H1 (cell line): ENCODE data around the gene MYORG. TPM values are rescaled to one million over a fixed set of nuclear protein-coding genes. Genes with fewer than 3 reads are reported as not detected.

Experiments used
- CBX5 ChIP-seq: fragments of 300-800, 300-1000 bp; sonication (generic); IDR thresholded peaks from 2 replicates; pipeline ENCODE4 v1.7.1; 2016; ENCODE audit warnings: antibody characterized with exemption, low read length, low read depth
- CHD7 ChIP-seq: fragments of 300-600 bp; sonication (generic); IDR thresholded peaks from 2 replicates; pipeline ENCODE4 v1.7.1; 2012; ENCODE audit warnings: low read length, moderate library complexity, mild to moderate bottlenecking, inconsistent platforms; ENCODE audit not compliant: insufficient replicate concordance
- SIN3A ChIP-seq, 2 experiments: IDR thresholded peaks in 1 of 2; conservative IDR thresholded peaks in 1 of 2; 2 replicates each; pipeline ENCODE4 v1.6.1; 2011 to 2012; ENCODE audit warnings: low read length in 2 of 2, improper control_type of control experiment in 1 of 2, low read depth in 1 of 2, mild to moderate bottlenecking in 1 of 2
- SIX5 ChIP-seq: IDR thresholded peaks from 2 replicates; pipeline ENCODE4 v1.6.1; 2011; ENCODE audit warnings: mild to moderate bottlenecking, low read depth, low read length
- SRF ChIP-seq: IDR thresholded peaks from 2 replicates; pipeline ENCODE4 v1.6.1; 2011; ENCODE audit warnings: mild to moderate bottlenecking, low read depth, low read length, moderate library complexity
- TAF1 ChIP-seq: IDR thresholded peaks from 2 replicates; pipeline ENCODE4 v1.6.1; 2011; ENCODE audit warnings: mild to moderate bottlenecking, low read depth, low read length
- TCF12 ChIP-seq: IDR thresholded peaks from 2 replicates; pipeline ENCODE4 v1.6.1; 2011; ENCODE audit warnings: low read depth, mild to moderate bottlenecking, low read length
- polyA plus RNA-seq, 7 experiments: library from polyadenylated mRNA; depleted of rRNA in 3 of 7; stranded (reverse) in 5 of 7; unstranded in 2 of 7; fragments of >200 nt in 5 of 7; fragments of 200-250 nt in 2 of 7; gene quantifications; 1 replicate in 5 of 7; 2 replicates in 1 of 7; 4 replicates in 1 of 7; pipeline versions ENCODE4 v1.2.1 to v1.2.3, GENCODE V29; 2011 to 2013; ENCODE audit warnings: missing spikeins in 2 of 7, mixed read lengths in 2 of 7
- total RNA-seq: library from RNA; stranded (reverse); fragmentation: NEBNext Ultra II Directional; extraction: Animal tissue kit (Norgen Biotek cat#: 25700); gene quantifications from 2 replicates; pipeline ENCODE4 v1.2.1, GENCODE V29; 2021

The MYORG gene
- total and polyA plus RNA-seq, 2 of the 8 experiments (the other 6 are each of a cell fraction or from before 2014, with no cell fraction given) = 1.2 to 5.9 TPM

- TF ChIP-seq SIX5 (no peak), TCF12 (no peak), SIN3A (conservative IDR thresholded peaks at IDR 0.05 in 1 of 2, IDR thresholded peaks at IDR 0.05 in 1 of 2; ENCODE audit: low read depth in 1 of 2, low read length in 2 of 2) (0 out of 4 replicates have a peak, but pooled peaks of 1 of the 2 experiments have one; percentile 0), CBX5 (no peak), SRF (no peak), TAF1 (no peak), CHD7 (no peak)
These were observed 650 bp downstream of the MYORG start (continued) for GRCh38 chr9:34375901-34376595.
